SU-DHL-6 (cell line): ENCODE results near the gene HDAC11.

Source experiments
- H2AFZ ChIP-seq: fragments of 200-600 bp; sonication (generic); 2 replicates; pipeline ENCODE4 v1.6.1; 2014; ENCODE audit warnings: low read depth, mild to moderate bottlenecking, moderate library complexity, mixed read lengths, antibody characterized with exemption, low read length; ENCODE audit not compliant: severe bottlenecking
- H3F3A ChIP-seq: fragments of 200-600 bp; shearing (Covaris generic); 2 replicates; pipeline ENCODE4 v1.6.0; 2016; ENCODE audit warnings: antibody characterized with exemption, mild to moderate bottlenecking; ENCODE audit not compliant: insufficient read depth
- H3K27ac ChIP-seq: fragments of 200-600 bp; sonication (generic); 2 replicates; pipeline ENCODE4 v1.5.1; 2016; ENCODE audit warnings: low read depth, mild to moderate bottlenecking, low read length, moderate library complexity, mixed read lengths
- H3K27me3 ChIP-seq: fragments of 200-600 bp; sonication (generic), shearing (Covaris generic); 2 replicates; pipeline ENCODE4 v1.6.0; 2014; ENCODE audit warnings: mild to moderate bottlenecking, low read length
- H3K36me3 ChIP-seq: fragments of 200-600 bp; sonication (generic); 2 replicates; pipeline ENCODE4 v1.6.1; 2014; ENCODE audit warnings: mild to moderate bottlenecking, low read length, mixed read lengths
- H3K4me2 ChIP-seq: fragments of 300-600, 200-600 bp; shearing (Covaris generic), sonication (generic); 2 replicates; pipeline ENCODE4 v1.6.0; 2014; ENCODE audit warnings: low read length, low read depth, mild to moderate bottlenecking; ENCODE audit not compliant: poor library complexity, severe bottlenecking
- H3K4me3 ChIP-seq: fragments of 200-600 bp; sonication (generic); 2 replicates; pipeline ENCODE4 v1.5.1; 2014; ENCODE audit warnings: antibody characterized with exemption, low read length, mild to moderate bottlenecking, mixed read lengths; ENCODE audit not compliant: insufficient read depth, poor library complexity, severe bottlenecking
- H3K79me2 ChIP-seq: fragments of 200-600 bp; sonication (generic); 2 replicates; pipeline ENCODE4 v1.6.1; 2014; ENCODE audit warnings: mild to moderate bottlenecking, low read length, moderate library complexity; ENCODE audit not compliant: insufficient read depth
- H3K9ac ChIP-seq: fragments of 200-600 bp; sonication (generic); 2 replicates; pipeline ENCODE4 v1.7.0; 2014; ENCODE audit warnings: mild to moderate bottlenecking, low read length
- H3K9me2 ChIP-seq: fragments of 200-600 bp; sonication (generic); replicated peaks from 2 replicates; pipeline ENCODE4 v1.6.1; 2014; ENCODE audit warnings: low read length; ENCODE audit not compliant: insufficient read depth
- H3K9me3 ChIP-seq: fragments of 200-600 bp; sonication (generic); 2 replicates; pipeline ENCODE4 v1.6.1; 2014; ENCODE audit warnings: low read length, mixed read lengths; ENCODE audit not compliant: insufficient read depth
- H4K20me1 ChIP-seq: fragments of 200-600 bp; sonication (generic); 2 replicates; pipeline ENCODE4 v1.6.1; 2014; ENCODE audit warnings: low read depth, mild to moderate bottlenecking, antibody characterized with exemption, low read length, moderate library complexity, mixed read lengths
- CTCF ChIP-seq: fragments of 200-600 bp; sonication (generic); IDR thresholded peaks from one replicate; pipeline ENCODE4 v1.5.1; 2017; ENCODE audit warnings: antibody characterized with exemption, mild to moderate bottlenecking, low read length, moderate library complexity; ENCODE audit not compliant: insufficient read depth, poor library complexity, severe bottlenecking
- EZH2phosphoT487 ChIP-seq: fragments of 200-600 bp; sonication (generic), shearing (Covaris generic); conservative IDR thresholded peaks from 2 replicates; pipeline ENCODE4 v1.6.1; 2018; ENCODE audit warnings: mild to moderate bottlenecking, antibody characterized with exemption, low read length, moderate library complexity, mixed read lengths

Gene HDAC11

DNA sequence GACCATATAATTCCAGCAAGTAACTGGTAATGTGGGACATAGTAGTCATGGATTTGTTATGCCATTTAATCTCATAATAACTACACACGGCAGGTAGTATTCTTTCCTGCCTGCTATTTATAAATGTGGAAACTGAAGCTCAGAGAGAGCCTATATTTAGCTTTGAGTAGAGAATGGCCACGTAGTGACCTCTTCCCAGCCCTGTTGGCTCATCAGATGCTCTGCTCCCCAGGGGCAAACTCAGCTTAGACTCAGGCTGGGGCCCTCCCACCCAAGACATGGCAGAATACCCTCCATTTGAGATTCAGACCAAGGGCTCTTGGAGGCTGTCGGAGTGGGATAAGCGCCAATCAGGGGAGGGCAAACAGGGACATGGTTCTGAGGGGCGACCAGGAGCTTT is 17.3 kb upstream of the HDAC11 start:
- Histone ChIP-seq H3K9me2 (no peaks in the 10 kb centered on the region), H2AFZ (no peak overlapping the region), H3K4me3 (no peak overlapping the region), H3K9me3 (no peaks in the 10 kb centered on the region), H4K20me1 (no peaks in the 10 kb centered on the region), H3K27ac (no peak overlapping the region), H3K4me2 (no peak overlapping the region), H3F3A (no peaks in the 10 kb centered on the region), H3K27me3 (no peaks in the 10 kb centered on the region), H3K9ac (no peak overlapping the region), H3K79me2 (no peaks in the 10 kb centered on the region), H3K36me3 (no peaks in the 10 kb centered on the region)
- TF ChIP-seq CTCF (no peak), EZH2phosphoT487 (no peak)

- no peaks in the 10 kb centered on the region for H3K36me3 ChIP-seq
- TF ChIP-seq CTCF, result no peak
- no peak for TF ChIP-seq EZH2phosphoT487
- H3K79me2 ChIP-seq, result no peaks in the 10 kb centered on the region
- H3K27me3 ChIP-seq, result no peaks in the 10 kb centered on the region
- H3K27ac ChIP-seq, result no peak overlapping the region
- no peaks in the 10 kb centered on the region for H4K20me1 ChIP-seq
- H3F3A ChIP-seq, result no peaks in the 10 kb centered on the region
- H3K9me3 ChIP-seq, result no peaks in the 10 kb centered on the region
- no peak overlapping the region for H3K4me3 ChIP-seq
- no peak overlapping the region for H2AFZ ChIP-seq
- no peak overlapping the region for H3K9ac ChIP-seq
- H3K4me2 ChIP-seq, result no peak overlapping the region
- no peaks in the 10 kb centered on the region for H3K9me2 ChIP-seq
Observed at GRCh38 chr3:13463618-13464400, 16.3 kb upstream of the HDAC11 start.

GRCh38 chr3:13465236-13465873 is 14.8 kb upstream of the HDAC11 start:
- Histone ChIP-seq H3K9me2 (no peaks in the 10 kb centered on the region), H3K9me3 (no peaks in the 10 kb centered on the region), H3K27me3 (no peaks in the 10 kb centered on the region), H3K9ac (no peak overlapping the region), H3K79me2 (no peaks in the 10 kb centered on the region), H3K4me2 (no peak overlapping the region), H3K27ac (no peak overlapping the region), H4K20me1 (no peaks in the 10 kb centered on the region), H3K36me3 (no peaks in the 10 kb centered on the region), H3F3A (no peaks in the 10 kb centered on the region), H3K4me3 (no peak overlapping the region), H2AFZ (no peak overlapping the region)
- no peak for TF ChIP-seq CTCF
- no peak for TF ChIP-seq EZH2phosphoT487
